Measurements from ENCODE around the gene HIP1R. TPM values are rescaled to one million over a fixed set of nuclear protein-coding genes. Genes with fewer than 3 reads are reported as not detected.

HIP1R gene
- total and polyA plus RNA-seq, 2 of the 4 experiments (the other 2 are of a cell fraction) = 13.8 to 18.5 TPM

DNA sequence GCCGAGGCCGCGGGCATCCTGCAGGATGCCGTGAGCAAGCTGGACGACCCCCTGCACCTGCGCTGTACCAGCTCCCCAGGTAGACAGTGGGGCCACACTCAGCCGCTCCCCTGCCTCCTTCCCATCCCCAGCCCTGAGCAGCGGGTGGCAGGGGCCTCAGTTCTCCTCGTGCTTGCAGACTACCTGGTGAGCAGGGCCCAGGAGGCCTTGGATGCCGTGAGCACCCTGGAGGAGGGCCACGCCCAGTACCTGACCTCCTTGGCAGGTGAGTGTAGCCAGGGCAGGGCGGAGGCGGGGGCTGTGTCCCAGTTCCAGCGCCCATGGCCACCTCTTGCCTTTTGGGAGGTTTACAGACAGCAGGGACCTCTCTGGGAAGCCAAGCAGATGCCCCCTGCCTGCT is 22.9 kb downstream of the HIP1R start:
- H4K5ac ChIP-seq (ENCODE audit: low read depth, low read length) = no peak overlapping the region
- H3K27ac ChIP-seq (ENCODE audit: insufficient read depth, low read length) = no peak overlapping the region
- TF ChIP-seq RFX5 (IDR thresholded peaks at IDR 0.05; ENCODE audit: low read depth, low read length) = no peak
- TF ChIP-seq CEBPB (IDR thresholded peaks at IDR 0.05; ENCODE audit: low read depth, low read length) = no peak
- TF ChIP-seq SMC3 (IDR thresholded peaks at IDR 0.05; ENCODE audit: low read depth, low read length) = no peak
- TF ChIP-seq NFE2L2 (IDR thresholded peaks at IDR 0.05; ENCODE audit: low read depth, low read length) = no peak
- H2BK5ac ChIP-seq (ENCODE audit: low read depth, low read length, poor library complexity, severe bottlenecking) = no peak overlapping the region
- no peak overlapping the region for H4K91ac ChIP-seq (ENCODE audit: insufficient read depth, low read depth, low read length)
- no peak overlapping the region for H2AFZ ChIP-seq (replicated peaks; ENCODE audit: low read length, poor library complexity)
- no peaks in the 10 kb centered on the region for H3K79me1 ChIP-seq (ENCODE audit: low read depth in 1 of 2, low read length in 2 of 2)
- no peak overlapping the region for H2AK5ac ChIP-seq (ENCODE audit: low read depth, low read length)
- DNase-seq (no peak), ATAC-seq (ENCODE audit: low read depth) (no peak)
- no peak overlapping the region for H3K9ac ChIP-seq (ENCODE audit: low read depth, low read length)
- H3K23ac ChIP-seq (ENCODE audit: low read depth, low read length) = no peak overlapping the region
- no peaks in the 10 kb centered on the region for H3K27me3 ChIP-seq (ENCODE audit: control insufficient read depth, insufficient read depth, low read length)
- no peak overlapping the region for H4K8ac ChIP-seq (ENCODE audit: low read depth in 2 of 2, low read length in 2 of 2)
- H2BK120ac ChIP-seq (ENCODE audit: low read depth, low read length) = no peak overlapping the region
- H3K14ac ChIP-seq (replicated peaks; ENCODE audit: low read depth, low read length) = no peak overlapping the region
- BruUV-seq (replicated peaks) = no TSS peak
- dilution Hi-C loops (cut with HindIII; ENCODE audit: low sequenced_read_pairs, unreplicated experiment) = no loop called here
- no peak overlapping the region for H3K4me2 ChIP-seq (ENCODE audit: low read depth, low read length)
- peaks cover 9% of the 10 kb centered on the region; the same call in 1 of the 2 replicates for H3K36me3 ChIP-seq (ENCODE audit: control insufficient read depth, insufficient read depth, low read length)
- no peak overlapping the region for H3K18ac ChIP-seq (ENCODE audit: low read depth, low read length)
- H3K9me3 ChIP-seq (ENCODE audit: control insufficient read depth, insufficient read depth, low read length) = no peaks in the 10 kb centered on the region
- no peak overlapping the region for H3K4me3 ChIP-seq (ENCODE audit: insufficient read depth, low read depth, low read length)
- no peak overlapping the region for H3K56ac ChIP-seq (ENCODE audit: extremely low read depth, insufficient read depth, low read length)
- peaks cover 3% of the 10 kb centered on the region; the same call in 1 of the 2 replicates for H3K4me1 ChIP-seq (ENCODE audit: control insufficient read depth, insufficient read depth, low read length)
- POLR2A ChIA-PET (ENCODE audit: unreplicated experiment) = no interaction called here
- 80% methylated on average over 3 of the region's 14 CpGs; no CpG with 5 or more reads in 1 of the 2 experiments for WGBS, 2 experiments (ENCODE audit: extremely low coverage in 2 of 2, insufficient read length in 1 of 2)
- H3K9me1 ChIP-seq (ENCODE audit: insufficient read depth, low read length) = 0 out of 2 replicates have a peak, but pooled peaks cover 6% of the 10 kb centered on the region
- in situ Hi-C loops (cut with MboI; ENCODE audit: low sequenced_read_pairs) = loop anchor here (5.0 kb wide), 1 partner anchor 379 kb away; no protein-coding TSS in a partner anchor
- intact Hi-C loops (cut with micrococcal nuclease) = no loop called here
- CTCF ChIA-PET = no interaction called here
- no peak overlapping the region for H2BK20ac ChIP-seq (ENCODE audit: low read depth, low read length)
- peak overlapping the region; percentile 7 for H2AK9ac ChIP-seq (replicated peaks; ENCODE audit: low read depth, low read length, poor library complexity)
- H4K20me1 ChIP-seq (ENCODE audit: insufficient read depth, low read length) = peaks cover 23% of the 10 kb centered on the region
- H2BK15ac ChIP-seq (ENCODE audit: low read depth, low read length) = no peak overlapping the region
- H3K4ac ChIP-seq (ENCODE audit: low read depth, low read length) = no peak overlapping the region

Measured in IMR-90 (cell line).